Cardiac muscle cell (in vitro differentiated cells and primary cell): ENCODE measurements around the gene SDR9C7. TPM values are rescaled to one million over a fixed set of nuclear protein-coding genes. Genes with fewer than 3 reads are reported as not detected.

Experiments used
- DNase-seq, 2 donors: peaks; one replicate each; pipeline versions ENCODE4 v3.0.0 to v3.0.0-alpha.2; 2010 to 2017; ENCODE audit warnings: low read depth in 1 of 2, low spot score in 1 of 2
- H3K27ac ChIP-seq: fragments of 200-600 bp; sonication (generic); 2 replicates; pipeline ENCODE4 v1.5.1; 2016
- H3K27me3 ChIP-seq: fragments of 200-600 bp; sonication (generic); 2 replicates; pipeline ENCODE4 v1.6.0; 2016; ENCODE audit warnings: control low read depth
- H3K36me3 ChIP-seq: fragments of 200-600 bp; sonication (generic); 2 replicates; pipeline ENCODE4 v1.5.1; 2016; ENCODE audit warnings: control low read depth
- H3K4me1 ChIP-seq: fragments of 200-600 bp; sonication (generic); 2 replicates; pipeline ENCODE4 v1.8.1; 2017; ENCODE audit warnings: low read depth, mild to moderate bottlenecking, mixed run types
- H3K4me3 ChIP-seq: fragments of 200-600 bp; sonication (generic); 2 replicates; pipeline ENCODE4 v1.5.1; 2016; ENCODE audit warnings: mild to moderate bottlenecking
- H3K9me3 ChIP-seq: fragments of 200-600 bp; sonication (generic); 2 replicates; pipeline ENCODE4 v1.5.1; 2017; ENCODE audit warnings: low read depth, mild to moderate bottlenecking, control low read depth
- polyA plus RNA-seq: library from polyadenylated mRNA; unstranded; fragments of >200 nt; fragmentation: Nextera tagmentation; extraction: Ambion mirVana; gene quantifications from 2 replicates; pipeline ENCODE4 v1.2.1, GENCODE V29; 2016
- total RNA-seq: library from RNA; depleted of rRNA; stranded (reverse); fragments of >200 nt; gene quantifications from 2 replicates; pipeline ENCODE4 v1.2.3, GENCODE V29; 2016
- TF ChIP-seq, protein P1 (sequence below): IDR thresholded peaks from 2 replicates; pipeline ENCODE4 v1.5.1; 2012; ENCODE audit warnings: low read depth, mild to moderate bottlenecking, low read length

SDR9C7 gene
- total and polyA plus RNA-seq, 2 experiments from 2014 or later, result 0.07 to 1.3 TPM

GRCh38 chr12:56931474-56931978 is 2.7 kb downstream of the SDR9C7 start:
- peak; percentile 50 to 92 for DNase-seq
- Histone ChIP-seq H3K27me3 (no peaks in the 10 kb centered on the region), H3K4me1 (peaks cover 6% of the 10 kb centered on the region), H3K4me3 (no peak overlapping the region), H3K27ac (no peak overlapping the region), H3K9me3 (no peaks in the 10 kb centered on the region), H3K36me3 (no peaks in the 10 kb centered on the region)
- TF ChIP-seq, protein P1, sequence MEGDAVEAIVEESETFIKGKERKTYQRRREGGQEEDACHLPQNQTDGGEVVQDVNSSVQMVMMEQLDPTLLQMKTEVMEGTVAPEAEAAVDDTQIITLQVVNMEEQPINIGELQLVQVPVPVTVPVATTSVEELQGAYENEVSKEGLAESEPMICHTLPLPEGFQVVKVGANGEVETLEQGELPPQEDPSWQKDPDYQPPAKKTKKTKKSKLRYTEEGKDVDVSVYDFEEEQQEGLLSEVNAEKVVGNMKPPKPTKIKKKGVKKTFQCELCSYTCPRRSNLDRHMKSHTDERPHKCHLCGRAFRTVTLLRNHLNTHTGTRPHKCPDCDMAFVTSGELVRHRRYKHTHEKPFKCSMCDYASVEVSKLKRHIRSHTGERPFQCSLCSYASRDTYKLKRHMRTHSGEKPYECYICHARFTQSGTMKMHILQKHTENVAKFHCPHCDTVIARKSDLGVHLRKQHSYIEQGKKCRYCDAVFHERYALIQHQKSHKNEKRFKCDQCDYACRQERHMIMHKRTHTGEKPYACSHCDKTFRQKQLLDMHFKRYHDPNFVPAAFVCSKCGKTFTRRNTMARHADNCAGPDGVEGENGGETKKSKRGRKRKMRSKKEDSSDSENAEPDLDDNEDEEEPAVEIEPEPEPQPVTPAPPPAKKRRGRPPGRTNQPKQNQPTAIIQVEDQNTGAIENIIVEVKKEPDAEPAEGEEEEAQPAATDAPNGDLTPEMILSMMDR, result no peak

GRCh38 chr12:56930241-56930640 is 4.0 kb downstream of the SDR9C7 start:
- H3K36me3 ChIP-seq, result no peaks in the 10 kb centered on the region
- H3K9me3 ChIP-seq, result no peaks in the 10 kb centered on the region
- H3K27ac ChIP-seq, result no peak overlapping the region
- no peak overlapping the region for H3K4me3 ChIP-seq
- DNase-seq, result no peak
- TF ChIP-seq, protein P1, result no peak
- H3K27me3 ChIP-seq, result no peaks in the 10 kb centered on the region
- peaks cover 6% of the 10 kb centered on the region for H3K4me1 ChIP-seq

DNA sequence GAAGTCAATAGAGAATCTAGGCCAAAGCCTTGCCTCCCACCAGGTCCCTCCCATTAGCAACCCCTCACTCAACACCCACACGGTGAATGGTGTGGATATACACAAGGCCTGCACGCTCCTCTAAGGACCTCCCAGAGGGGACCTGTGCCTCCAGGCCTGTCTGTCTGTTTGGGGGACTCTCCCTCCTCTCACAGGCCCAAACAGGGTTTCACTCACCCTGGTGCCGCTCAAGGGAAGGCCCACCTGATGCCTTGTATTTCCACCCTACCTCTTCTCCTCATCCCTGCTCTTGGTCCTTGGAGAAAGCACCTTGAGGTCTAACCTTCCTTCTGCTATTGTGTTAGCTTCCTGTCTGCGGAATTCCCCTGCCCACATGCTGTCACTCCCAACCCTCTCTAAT is 4.4 kb downstream of the SDR9C7 start:
- TF ChIP-seq, protein P1, result no peak
- Histone ChIP-seq H3K27me3 (no peaks in the 10 kb centered on the region), H3K27ac (no peak overlapping the region), H3K4me1 (peaks cover 6% of the 10 kb centered on the region), H3K36me3 (no peaks in the 10 kb centered on the region), H3K9me3 (no peaks in the 10 kb centered on the region), H3K4me3 (no peak overlapping the region)
- DNase-seq, result no peak

GRCh38 chr12:56928262-56928661 is 5.9 kb downstream of the SDR9C7 start:
- H3K27me3 ChIP-seq, result no peaks in the 10 kb centered on the region
- H3K27ac ChIP-seq, result no peak overlapping the region
- no peaks in the 10 kb centered on the region for H3K36me3 ChIP-seq
- H3K4me3 ChIP-seq, result no peak overlapping the region
- DNase-seq, result peak in 1 of 2 donors; percentile 3
- peaks cover 6% of the 10 kb centered on the region for H3K4me1 ChIP-seq
- TF ChIP-seq, protein P1, result no peak
- H3K9me3 ChIP-seq, result no peaks in the 10 kb centered on the region

DNA sequence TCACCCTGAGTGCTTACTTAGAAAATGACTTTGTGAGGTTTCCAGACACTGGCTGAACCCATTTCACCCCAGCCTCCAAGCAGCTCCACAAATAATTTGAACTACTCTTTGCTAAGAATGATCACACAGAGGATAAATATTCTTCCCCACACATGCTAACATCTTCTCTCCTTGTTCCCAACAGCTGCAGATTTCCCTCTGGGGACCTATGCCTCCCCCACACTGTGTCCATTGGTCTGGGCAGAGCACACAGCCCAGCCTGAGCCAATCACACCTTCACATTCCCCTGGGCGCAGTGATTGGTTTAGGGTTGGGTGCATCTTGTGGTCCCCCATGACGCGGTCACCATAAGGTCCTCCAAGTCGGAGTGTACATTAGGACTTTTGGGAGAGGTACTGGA is 6.9 kb downstream of the SDR9C7 start:
- no peak for DNase-seq
- TF ChIP-seq, protein P1, result no peak
- no peak overlapping the region for H3K27ac ChIP-seq

GRCh38 chr12:56922031-56922430 is 12.2 kb downstream of the SDR9C7 start:
- Histone ChIP-seq H3K9me3 (peaks cover 2% of the 10 kb centered on the region), H3K36me3 (no peaks in the 10 kb centered on the region), H3K4me1 (no peaks in the 10 kb centered on the region), H3K4me3 (no peak overlapping the region), H3K27ac (no peak overlapping the region), H3K27me3 (no peaks in the 10 kb centered on the region)
- TF ChIP-seq, protein P1, result no peak
- DNase-seq, result no peak

More for the DNA sequence above, 6.9 kb downstream of the SDR9C7 start:
- peaks cover 6% of the 10 kb centered on the region for H3K4me1 ChIP-seq
- no peaks in the 10 kb centered on the region for H3K36me3 ChIP-seq
- no peak overlapping the region for H3K4me3 ChIP-seq
- H3K9me3 ChIP-seq, result no peaks in the 10 kb centered on the region
- H3K27me3 ChIP-seq, result no peaks in the 10 kb centered on the region
